ENCODE results near the gene HIVEP3. TPM values are rescaled to one million over a fixed set of nuclear protein-coding genes. Genes with fewer than 3 reads are reported as not detected.

HIVEP3 gene
- total RNA-seq, 3 donors from 2014 or later, result 4.9 to 6.5 (median 6.1) TPM

DNA sequence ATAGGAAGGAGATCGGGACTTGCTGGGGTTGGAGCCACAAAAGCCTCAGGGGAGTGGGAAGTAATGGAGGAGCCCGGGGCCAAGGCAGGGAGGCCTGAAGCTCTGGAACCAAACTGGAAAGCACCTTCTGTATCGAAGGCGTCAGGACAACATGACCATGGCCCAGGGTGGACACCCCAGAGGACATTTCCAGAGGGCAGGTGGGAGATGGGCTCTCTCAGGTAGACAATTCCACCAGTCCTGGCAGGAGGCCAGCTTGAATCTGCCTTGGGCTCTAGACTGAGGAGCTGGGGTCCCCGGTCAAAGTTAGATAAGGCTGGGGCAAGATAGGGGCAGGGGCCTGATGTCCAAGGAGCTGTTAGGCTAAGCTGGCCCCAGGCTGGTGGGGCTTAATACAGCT lies 329.3 kb downstream of the HIVEP3 start:
- no peak for DNase-seq
- intact Hi-C loops (cut with DNase I, micrococcal nuclease), result no loop called here
- TF ChIP-seq, protein P1, sequence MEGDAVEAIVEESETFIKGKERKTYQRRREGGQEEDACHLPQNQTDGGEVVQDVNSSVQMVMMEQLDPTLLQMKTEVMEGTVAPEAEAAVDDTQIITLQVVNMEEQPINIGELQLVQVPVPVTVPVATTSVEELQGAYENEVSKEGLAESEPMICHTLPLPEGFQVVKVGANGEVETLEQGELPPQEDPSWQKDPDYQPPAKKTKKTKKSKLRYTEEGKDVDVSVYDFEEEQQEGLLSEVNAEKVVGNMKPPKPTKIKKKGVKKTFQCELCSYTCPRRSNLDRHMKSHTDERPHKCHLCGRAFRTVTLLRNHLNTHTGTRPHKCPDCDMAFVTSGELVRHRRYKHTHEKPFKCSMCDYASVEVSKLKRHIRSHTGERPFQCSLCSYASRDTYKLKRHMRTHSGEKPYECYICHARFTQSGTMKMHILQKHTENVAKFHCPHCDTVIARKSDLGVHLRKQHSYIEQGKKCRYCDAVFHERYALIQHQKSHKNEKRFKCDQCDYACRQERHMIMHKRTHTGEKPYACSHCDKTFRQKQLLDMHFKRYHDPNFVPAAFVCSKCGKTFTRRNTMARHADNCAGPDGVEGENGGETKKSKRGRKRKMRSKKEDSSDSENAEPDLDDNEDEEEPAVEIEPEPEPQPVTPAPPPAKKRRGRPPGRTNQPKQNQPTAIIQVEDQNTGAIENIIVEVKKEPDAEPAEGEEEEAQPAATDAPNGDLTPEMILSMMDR (IDR thresholded peaks at IDR 0.05), result no peak
- H3K4me3 ChIP-seq, result no peak overlapping the region
- ATAC-seq, result no peak
- no peaks in the 10 kb centered on the region for H3K36me3 ChIP-seq (ENCODE audit: low read depth)
- no peaks in the 10 kb centered on the region for H3K9me3 ChIP-seq
- H3K4me1 ChIP-seq (ENCODE audit: low read depth), result no peaks in the 10 kb centered on the region

DNA sequence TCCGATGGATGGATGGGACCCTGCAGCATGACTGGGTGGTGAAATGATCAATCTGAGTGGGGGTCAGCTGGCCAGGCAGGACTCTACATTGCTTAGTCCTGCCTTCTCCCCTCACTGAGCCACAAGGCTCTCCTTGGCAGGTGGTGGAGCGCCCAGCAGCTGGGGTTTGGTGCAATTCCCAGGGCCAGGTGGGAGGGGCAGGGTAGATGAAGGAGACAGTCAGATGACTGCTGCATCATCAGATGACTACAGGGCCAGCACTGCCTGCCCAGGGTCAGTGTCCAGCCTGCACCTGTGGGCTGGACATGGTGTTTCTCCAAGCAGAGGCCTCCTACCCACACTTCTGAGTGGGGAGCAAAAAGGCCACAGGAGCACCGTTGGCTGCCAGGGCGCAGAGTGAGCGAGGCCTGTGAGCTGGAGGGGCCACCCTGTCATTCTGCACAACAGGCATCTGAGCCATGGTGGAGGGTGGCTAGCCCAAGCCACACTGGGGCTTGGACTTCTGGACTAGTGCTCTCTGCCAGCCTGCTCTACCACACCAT lies 330.3 kb downstream of the HIVEP3 start:
- ATAC-seq (no peak), DNase-seq (no peak)
- intact Hi-C loops (cut with DNase I, micrococcal nuclease), result no loop called here
- Histone ChIP-seq H3K9me3 (no peaks in the 10 kb centered on the region), H3K36me3 (ENCODE audit: low read depth) (no peaks in the 10 kb centered on the region), H3K4me1 (ENCODE audit: low read depth) (no peaks in the 10 kb centered on the region), H3K4me3 (no peak overlapping the region)
- TF ChIP-seq, protein P1 (IDR thresholded peaks at IDR 0.05), result no peak

DNA sequence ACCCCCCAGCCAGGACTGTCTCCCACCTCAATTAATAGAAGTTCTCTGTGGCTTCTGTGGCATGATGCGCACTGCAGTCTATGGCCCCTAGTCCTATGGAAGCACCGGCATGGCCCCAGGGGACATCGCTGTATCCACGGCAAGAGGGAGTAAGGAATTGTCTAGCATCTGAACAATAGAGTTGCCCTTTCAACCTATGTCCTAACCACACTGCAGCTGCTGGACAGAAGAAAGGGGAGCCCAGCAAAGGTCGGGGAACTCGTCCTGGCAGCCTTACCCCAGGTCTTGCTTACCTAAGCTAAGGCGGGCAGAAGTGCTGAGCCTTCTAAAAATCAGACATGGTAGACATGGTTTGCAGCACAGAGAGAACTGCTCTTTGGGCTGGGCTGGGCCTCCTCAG lies 330.9 kb downstream of the HIVEP3 start:
- TF ChIP-seq, protein P1 (IDR thresholded peaks at IDR 0.05), result no peak
- Histone ChIP-seq H3K4me3 (no peak overlapping the region), H3K9me3 (no peaks in the 10 kb centered on the region), H3K4me1 (ENCODE audit: low read depth) (no peaks in the 10 kb centered on the region), H3K36me3 (ENCODE audit: low read depth) (no peaks in the 10 kb centered on the region)
- DNase-seq, result no peak
- no peak for ATAC-seq
- intact Hi-C loops (cut with DNase I, micrococcal nuclease), result no loop called here

DNA sequence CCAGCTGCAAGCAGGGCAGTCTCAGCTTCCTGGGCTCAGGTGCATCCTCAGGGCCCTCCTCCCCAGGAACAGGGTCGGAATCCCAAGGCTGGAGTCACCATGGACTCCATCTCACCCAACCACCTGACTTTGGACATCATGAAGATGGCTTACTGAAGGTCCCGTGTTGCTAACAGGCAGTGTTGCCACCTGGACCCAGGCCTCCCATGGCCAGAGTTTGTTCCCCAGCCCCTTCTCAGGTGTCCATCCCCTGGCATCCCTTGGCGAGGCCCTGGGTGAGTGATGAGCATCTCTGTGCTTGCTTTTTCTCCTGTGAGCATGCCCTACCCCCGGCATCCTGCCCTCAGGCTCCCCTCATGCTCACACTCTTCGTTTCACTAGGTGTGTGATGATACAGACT lies 332.5 kb downstream of the HIVEP3 start:
- Histone ChIP-seq H3K36me3 (ENCODE audit: low read depth) (no peaks in the 10 kb centered on the region), H3K4me1 (ENCODE audit: low read depth) (no peaks in the 10 kb centered on the region), H3K4me3 (no peak overlapping the region), H3K9me3 (no peaks in the 10 kb centered on the region)
- TF ChIP-seq, protein P1 (IDR thresholded peaks at IDR 0.05), result no peak
- ATAC-seq (no peak), DNase-seq (no peak)
- intact Hi-C loops (cut with DNase I, micrococcal nuclease), result no loop called here

DNA sequence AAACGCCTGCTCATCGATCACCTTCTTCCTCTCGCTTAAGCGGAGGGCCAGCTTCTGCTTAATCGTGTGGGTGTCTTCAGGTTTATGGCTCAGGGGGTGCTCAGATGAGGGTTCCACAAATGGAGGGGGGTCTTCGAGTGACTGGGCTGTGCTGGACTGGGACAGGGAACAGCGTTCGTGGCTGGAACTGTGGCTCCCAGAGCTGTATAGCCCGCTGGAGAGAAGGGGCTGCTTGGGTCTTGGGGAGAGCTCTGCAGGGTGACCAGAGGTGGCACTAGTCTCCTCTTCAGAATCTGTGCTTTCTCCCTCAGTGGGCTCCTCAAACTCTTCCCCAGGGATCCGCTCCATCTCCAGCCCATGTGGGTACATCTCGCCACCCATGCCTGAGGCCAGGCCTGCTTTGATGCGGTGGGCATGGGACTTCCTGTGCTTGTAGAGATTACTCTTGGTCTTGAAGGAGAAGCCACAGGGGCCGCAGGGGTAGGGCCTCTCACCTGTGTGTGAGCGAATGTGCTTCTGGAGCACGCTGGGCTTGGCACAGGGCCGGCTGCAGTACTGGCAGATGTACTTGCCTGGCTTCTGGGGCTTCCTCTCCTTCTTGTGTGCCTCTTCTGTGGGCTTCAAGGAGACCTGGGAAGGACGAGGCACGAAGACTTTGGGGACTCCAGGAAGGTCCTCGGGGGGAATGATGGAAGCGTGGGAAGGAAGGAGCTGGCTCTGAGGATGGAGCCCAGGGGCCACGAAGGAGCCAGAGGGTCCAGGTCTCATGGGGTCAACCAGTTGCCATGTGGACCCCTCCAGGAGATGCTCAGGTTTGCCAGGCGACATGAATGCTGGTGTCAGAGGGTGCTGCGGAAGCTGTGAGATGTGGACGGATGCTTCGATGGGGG lies 334.8 kb downstream of the HIVEP3 start:
- ATAC-seq (no peak), DNase-seq (no peak)
- Histone ChIP-seq H3K4me1 (ENCODE audit: low read depth) (no peaks in the 10 kb centered on the region), H3K9me3 (no peaks in the 10 kb centered on the region), H3K4me3 (no peak overlapping the region), H3K36me3 (ENCODE audit: low read depth) (no peaks in the 10 kb centered on the region)
- TF ChIP-seq, protein P1 (IDR thresholded peaks at IDR 0.05), result no peak
- intact Hi-C loops (cut with DNase I, micrococcal nuclease), result no loop called here

All from mucosa of descending colon (tissue), 3 donors.